Measurements from ENCODE around the gene SYNGR3. TPM values are rescaled to one million over a fixed set of nuclear protein-coding genes. Genes with fewer than 3 reads are reported as not detected.
A peak's percentile ranks its signal among the peaks of the same experiment; 100 is the strongest.

The SYNGR3 gene
- polyA plus RNA-seq, 2 of the 4 experiments (the other 2 are of a cell fraction): 4.1 to 4.9 TPM

- peak overlapping the region; percentile 63 to 97; a peak in 5 of 6 replicates for H3K27ac ChIP-seq
- peak; percentile 94 for TF ChIP-seq ZFP36 (IDR thresholded peaks at IDR 0.05; ENCODE audit: borderline replicate concordance, partially characterized antibody)
- no peak for TF ChIP-seq FOSL2 (IDR thresholded peaks at IDR 0.05)
- TF ChIP-seq FOSL2 (CRISPR knock-in tag; IDR thresholded peaks at IDR 0.05): no peak
- TF ChIP-seq NFE2L2 (conservative IDR thresholded peaks at IDR 0.05; ENCODE audit: low read length): no peak
- peaks cover 30% of the 10 kb centered on the region for H3K4me1 ChIP-seq
- H3K4me2 ChIP-seq: peak overlapping the region; percentile 94
- H3K4me3 ChIP-seq: 0 out of 3 replicates have a peak overlapping the region, but pooled peaks have one; percentile 88
- ATAC-seq (peak; percentile 1 to 3; a peak in 4 of 6 replicates), DNase-seq (ENCODE audit: low read depth in 1 of 2, low spot score in 1 of 2) (no peak), FAIRE-seq (no peak)
- WGBS (ENCODE audit: missing lambda C conversion rate): 40% methylated on average over 10 of the region's 14 CpGs
- CTCF ChIA-PET: interaction anchor here (0.6 to 3.0 kb wide), 7 partner anchors 8 to 182 kb away, joined by 3 to 8 read pairs (median 5); partner anchors contain the start of genes GFER and MSRB1
- H3K9me3 ChIP-seq: no peaks in the 10 kb centered on the region
- POLR2A ChIA-PET: no interaction called here
Observed at GRCh38 chr16:1958715-1959268, 31.0 kb upstream of the SYNGR3 start.

- POLR2A ChIA-PET: interaction anchor here (0.6 to 1.4 kb wide), 2 partner anchors 84 to 177 kb away, joined by 3 to 5 read pairs; partner anchors contain the start of genes NUBP2 and SPSB3
- Histone ChIP-seq H3K4me1 (peaks cover 30% of the 10 kb centered on the region), H3K9me3 (no peaks in the 10 kb centered on the region), H3K27ac (peak within 1 kb of the TSS; percentile 92 to 97), H3K4me3 (peak within 1 kb of the TSS; percentile 88), H3K4me2 (peak within 1 kb of the TSS; percentile 94)
- under 1% methylated on average over 22 of the region's 79 CpGs for WGBS (ENCODE audit: missing lambda C conversion rate)
- CTCF ChIA-PET: interaction anchor here (0.6 to 3.0 kb wide), 9 partner anchors 9 to 181 kb away, joined by 3 to 9 read pairs (median 5); partner anchors contain the start of gene TBL3
- FAIRE-seq (no peak), ATAC-seq (peak; percentile 68 to 83), DNase-seq (ENCODE audit: low read depth in 1 of 2, low spot score in 1 of 2) (peak; percentile 76 to 94)
- TF ChIP-seq KDM5A (IDR thresholded peaks at IDR 0.05) (no peak), JUN (IDR thresholded peaks at IDR 0.05) (peak; percentile 76 to 87; a peak in 4 of 5 replicates), PBX3 (IDR thresholded peaks at IDR 0.05) (no peak), PHF8 (IDR thresholded peaks at IDR 0.05; ENCODE audit: borderline replicate concordance, low read depth) (peak; percentile 86; the same call in 1 of the 2 replicates), RAD21 (conservative IDR thresholded peaks at IDR 0.05 in 1 of 2, IDR thresholded peaks at IDR 0.05 in 1 of 2) (peak in 1 of 2 experiments; percentile 60; a peak in 4 of 5 replicates), MAZ (IDR thresholded peaks at IDR 0.05; ENCODE audit: borderline replicate concordance, low read depth, low read length) (no peak), POLR2A (IDR thresholded peaks at IDR 0.05; ENCODE audit: low read length) (peak; percentile 97), CEBPB (IDR thresholded peaks at IDR 0.05) (no peak), FOSL2 (IDR thresholded peaks at IDR 0.05) (no peak), FOSL2 (CRISPR knock-in tag; IDR thresholded peaks at IDR 0.05) (no peak), GATA3 (IDR thresholded peaks at IDR 0.05; ENCODE audit: borderline replicate concordance) (no peak; the same call in 1 of the 2 replicates), JUNB (IDR thresholded peaks at IDR 0.05) (no peak), SMC3 (IDR thresholded peaks at IDR 0.05) (peak; percentile 78), BCL3 (IDR thresholded peaks at IDR 0.05) (peak; percentile 93)
- TF ChIP-seq, protein P1, sequence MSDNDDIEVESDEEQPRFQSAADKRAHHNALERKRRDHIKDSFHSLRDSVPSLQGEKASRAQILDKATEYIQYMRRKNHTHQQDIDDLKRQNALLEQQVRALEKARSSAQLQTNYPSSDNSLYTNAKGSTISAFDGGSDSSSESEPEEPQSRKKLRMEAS (IDR thresholded peaks at IDR 0.05): peak; percentile 72; the same call in 1 of the 2 replicates
- TF ChIP-seq, protein P2, sequence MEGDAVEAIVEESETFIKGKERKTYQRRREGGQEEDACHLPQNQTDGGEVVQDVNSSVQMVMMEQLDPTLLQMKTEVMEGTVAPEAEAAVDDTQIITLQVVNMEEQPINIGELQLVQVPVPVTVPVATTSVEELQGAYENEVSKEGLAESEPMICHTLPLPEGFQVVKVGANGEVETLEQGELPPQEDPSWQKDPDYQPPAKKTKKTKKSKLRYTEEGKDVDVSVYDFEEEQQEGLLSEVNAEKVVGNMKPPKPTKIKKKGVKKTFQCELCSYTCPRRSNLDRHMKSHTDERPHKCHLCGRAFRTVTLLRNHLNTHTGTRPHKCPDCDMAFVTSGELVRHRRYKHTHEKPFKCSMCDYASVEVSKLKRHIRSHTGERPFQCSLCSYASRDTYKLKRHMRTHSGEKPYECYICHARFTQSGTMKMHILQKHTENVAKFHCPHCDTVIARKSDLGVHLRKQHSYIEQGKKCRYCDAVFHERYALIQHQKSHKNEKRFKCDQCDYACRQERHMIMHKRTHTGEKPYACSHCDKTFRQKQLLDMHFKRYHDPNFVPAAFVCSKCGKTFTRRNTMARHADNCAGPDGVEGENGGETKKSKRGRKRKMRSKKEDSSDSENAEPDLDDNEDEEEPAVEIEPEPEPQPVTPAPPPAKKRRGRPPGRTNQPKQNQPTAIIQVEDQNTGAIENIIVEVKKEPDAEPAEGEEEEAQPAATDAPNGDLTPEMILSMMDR (IDR thresholded peaks at IDR 0.05): peak; percentile 86
Observed at GRCh38 chr16:1959269-1960039, 30.3 kb upstream of the SYNGR3 start, which contains the start of gene NDUFB10. NDUFB10 (plus strand) TSS chr16:1959538; CDS start chr16:1959625, 87 bp downstream.

All from A549 (cell line).